ENCODE results near the gene CX3CR1.

The CX3CR1 gene

DNA sequence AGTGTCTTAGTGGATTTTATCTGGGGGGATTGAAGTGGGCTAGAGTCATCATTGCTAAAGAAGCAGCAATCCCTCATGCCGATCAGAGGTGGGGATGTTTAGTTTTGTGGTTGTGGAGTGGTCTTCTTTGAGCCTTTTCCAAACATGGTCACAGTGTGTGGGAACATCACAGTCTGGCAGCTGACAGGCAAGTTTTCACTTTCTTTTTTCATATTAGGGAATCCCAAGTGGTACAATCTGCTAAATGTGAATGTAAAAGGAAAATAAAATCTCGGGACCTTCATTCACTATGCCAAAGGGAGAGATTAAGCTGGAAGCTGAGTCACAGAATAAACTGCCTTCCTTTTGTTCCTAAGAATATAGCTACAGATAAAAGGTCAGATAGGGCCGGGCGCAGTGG lies 10.4 kb upstream of the CX3CR1 start:
- DNase-seq, result no peak

DNA sequence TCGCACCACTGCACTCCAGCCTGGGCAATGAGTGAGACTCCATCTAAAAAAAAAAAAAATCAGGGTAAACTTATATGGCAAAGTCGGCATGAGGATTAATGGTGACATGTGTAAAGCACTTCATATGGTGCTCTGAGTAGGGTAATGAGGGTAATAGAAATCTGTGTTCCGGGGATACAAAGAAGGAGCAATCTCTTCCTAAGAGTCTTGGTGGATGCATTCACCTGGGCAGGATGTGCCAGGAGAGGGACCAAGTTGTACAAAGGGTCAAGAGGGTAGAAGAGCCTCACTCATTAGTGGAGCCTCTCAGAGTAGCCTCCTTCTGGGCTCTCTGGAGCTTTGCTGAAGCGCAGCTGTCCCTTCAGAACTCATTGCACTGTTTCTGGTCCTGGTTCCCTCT lies 9.3 kb upstream of the CX3CR1 start:
- DNase-seq, result no peak

GRCh38 chr3:39288300-39288808 lies 8.5 kb upstream of the CX3CR1 start:
- DNase-seq, result peak; percentile 29

- no peak for DNase-seq
Observed at GRCh38 chr3:39287216-39288164, 7.7 kb upstream of the CX3CR1 start.

DNA sequence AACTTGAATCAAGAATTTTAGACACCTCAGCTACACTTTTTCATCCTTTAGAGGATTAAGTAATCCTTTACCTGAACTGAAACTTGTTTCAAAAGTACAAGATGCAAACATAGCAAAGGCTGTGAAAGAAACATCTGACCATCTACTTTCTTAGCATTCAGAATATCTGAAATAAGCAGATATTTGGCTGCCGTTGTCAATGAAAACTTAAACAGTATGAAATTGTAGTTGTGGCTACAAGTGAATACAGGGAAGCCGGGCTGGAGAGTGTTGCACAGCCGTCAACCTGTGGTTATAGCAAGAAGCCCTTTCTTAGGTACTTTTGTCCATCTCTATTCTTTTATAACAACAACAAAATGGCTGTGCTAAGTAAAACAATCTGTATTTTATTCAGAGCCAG lies 6.9 kb upstream of the CX3CR1 start:
- DNase-seq, result no peak

- DNase-seq, result no peak
Observed at GRCh38 chr3:39285332-39285731, 5.5 kb upstream of the CX3CR1 start.

DNA sequence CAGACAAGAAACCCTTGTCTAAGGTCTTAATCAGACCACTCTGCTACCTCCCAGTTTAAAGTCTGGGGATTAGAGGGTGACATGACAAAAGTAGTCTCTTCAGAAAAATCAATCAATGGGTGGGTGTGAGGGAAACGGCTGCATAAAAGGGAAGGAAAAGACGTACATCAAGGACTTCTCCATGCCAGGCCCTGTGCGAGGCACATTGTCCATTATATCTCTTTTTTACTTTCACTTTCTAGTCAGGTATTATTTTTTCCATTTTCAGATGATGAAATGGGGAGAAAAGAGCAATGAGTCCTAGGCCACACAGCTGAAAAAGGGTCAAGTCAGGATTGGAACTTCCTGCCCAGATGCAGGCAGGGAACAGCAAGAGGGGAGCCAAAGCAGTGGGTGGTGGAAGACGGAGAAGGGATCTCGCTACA lies 4.6 kb upstream of the CX3CR1 start:
- no peak for DNase-seq

- no peak for DNase-seq
Observed at GRCh38 chr3:39282057-39282456, 2.2 kb upstream of the CX3CR1 start.

DNA sequence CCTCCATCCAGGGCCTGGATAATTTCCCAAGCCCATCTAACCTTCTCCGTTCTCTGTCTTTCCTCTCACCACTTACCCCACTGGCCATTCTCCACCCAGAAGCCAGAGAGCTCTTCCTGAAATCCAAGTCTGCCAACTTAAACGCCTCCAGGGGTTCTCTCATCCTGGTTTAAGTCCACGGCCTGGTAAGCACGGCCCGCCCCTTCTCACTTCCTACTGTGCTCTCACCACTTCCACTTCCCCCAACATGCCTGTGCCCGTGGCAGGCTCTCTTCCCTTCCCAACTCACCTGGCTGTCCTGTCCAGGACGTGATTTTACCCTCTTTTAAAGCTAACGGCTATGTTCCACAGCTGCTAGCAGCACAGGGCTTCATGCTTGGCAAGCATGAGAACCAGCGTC lies 1.7 kb upstream of the CX3CR1 start:
- no peak for DNase-seq

GRCh38 chr3:39280571-39280970 lies 735 bp upstream of the CX3CR1 start:
- no peak for DNase-seq

DNA sequence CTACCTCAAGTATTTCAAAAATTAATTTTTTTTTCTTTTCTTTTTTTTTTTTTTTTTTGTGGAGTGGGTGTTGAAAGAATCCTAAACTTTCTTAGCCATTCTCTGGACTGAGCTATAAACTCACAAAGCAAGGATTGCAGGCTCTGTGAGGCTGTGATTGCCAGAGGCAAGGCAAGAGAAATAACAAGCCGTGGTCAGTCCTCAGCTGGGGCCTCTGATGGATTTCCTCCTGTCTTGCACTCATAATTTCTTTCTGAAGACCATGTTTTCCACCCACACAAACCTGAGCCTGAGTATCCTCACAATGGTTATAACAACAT lies 1.3 kb downstream of the CX3CR1 start:
- no peak for DNase-seq

DNA sequence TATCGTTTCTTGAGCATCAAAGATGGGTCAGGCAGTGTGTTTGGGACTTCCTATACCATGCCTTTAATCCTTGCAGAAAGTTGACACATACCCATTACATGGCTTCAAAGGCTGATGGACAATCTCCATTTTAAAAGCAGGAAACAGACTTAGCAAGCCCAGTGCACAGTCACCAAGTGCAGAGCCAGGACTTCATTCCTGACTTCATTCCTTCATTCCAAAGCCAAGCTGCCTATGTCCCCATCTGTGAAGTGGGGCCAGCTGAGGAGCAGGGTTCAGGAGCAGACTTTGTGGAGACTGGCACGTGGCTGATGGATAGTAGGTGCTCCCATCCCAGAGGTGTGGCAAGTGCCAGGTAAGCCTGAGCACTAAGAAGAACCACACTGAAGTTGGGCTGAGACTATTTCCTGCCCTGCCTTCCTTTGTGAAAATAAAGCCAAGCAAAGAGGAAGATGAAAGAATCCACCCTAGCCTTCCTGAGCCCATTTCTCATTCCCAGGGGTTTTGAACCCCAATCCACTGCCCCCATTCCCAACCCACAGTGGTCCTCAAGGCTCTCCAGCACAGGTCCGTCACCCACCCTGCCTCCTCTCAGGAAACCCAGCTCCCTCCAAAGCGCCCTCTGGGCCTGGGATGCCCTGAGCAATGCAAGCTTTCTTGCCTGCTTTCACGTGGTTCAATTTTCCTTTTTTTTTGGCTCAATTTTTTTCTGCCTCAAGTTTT lies 1.8 kb downstream of the CX3CR1 start:
- no peak for DNase-seq

GRCh38 chr3:39276746-39277145 lies 3.1 kb downstream of the CX3CR1 start:
- DNase-seq, result no peak

GRCh38 chr3:39275963-39276593 lies 3.8 kb downstream of the CX3CR1 start:
- DNase-seq, result no peak

GRCh38 chr3:39275052-39275451 lies 4.8 kb downstream of the CX3CR1 start:
- no peak for DNase-seq

- DNase-seq, result no peak
Observed at GRCh38 chr3:39273119-39273518, 6.7 kb downstream of the CX3CR1 start.

- no peak for DNase-seq
Observed at GRCh38 chr3:39272191-39272590, 7.6 kb downstream of the CX3CR1 start.

GRCh38 chr3:39271363-39271914 lies 8.4 kb downstream of the CX3CR1 start:
- no peak for DNase-seq

DNA sequence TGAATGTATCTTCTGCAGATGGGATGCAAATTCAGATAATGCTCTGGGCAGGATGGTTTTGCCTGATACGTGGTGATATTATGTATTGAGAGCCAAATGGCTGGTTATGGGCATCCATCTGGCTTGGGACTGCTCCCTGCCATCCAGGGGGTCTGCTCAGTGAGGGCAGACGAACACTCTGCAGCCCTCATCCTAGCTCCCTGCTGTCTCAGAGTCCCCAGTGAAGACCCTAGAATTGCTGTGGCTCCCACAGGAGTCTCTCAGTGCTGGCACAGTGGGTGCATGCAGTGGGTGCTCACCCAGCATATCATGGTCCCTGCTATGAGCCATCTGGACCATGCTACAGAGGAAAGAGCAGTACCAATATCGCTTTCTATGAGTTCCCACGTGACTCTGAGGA lies 10.3 kb downstream of the CX3CR1 start:
- DNase-seq, result no peak

GRCh38 chr3:39268549-39268900 lies 11.3 kb downstream of the CX3CR1 start:
- DNase-seq, result no peak

DNA sequence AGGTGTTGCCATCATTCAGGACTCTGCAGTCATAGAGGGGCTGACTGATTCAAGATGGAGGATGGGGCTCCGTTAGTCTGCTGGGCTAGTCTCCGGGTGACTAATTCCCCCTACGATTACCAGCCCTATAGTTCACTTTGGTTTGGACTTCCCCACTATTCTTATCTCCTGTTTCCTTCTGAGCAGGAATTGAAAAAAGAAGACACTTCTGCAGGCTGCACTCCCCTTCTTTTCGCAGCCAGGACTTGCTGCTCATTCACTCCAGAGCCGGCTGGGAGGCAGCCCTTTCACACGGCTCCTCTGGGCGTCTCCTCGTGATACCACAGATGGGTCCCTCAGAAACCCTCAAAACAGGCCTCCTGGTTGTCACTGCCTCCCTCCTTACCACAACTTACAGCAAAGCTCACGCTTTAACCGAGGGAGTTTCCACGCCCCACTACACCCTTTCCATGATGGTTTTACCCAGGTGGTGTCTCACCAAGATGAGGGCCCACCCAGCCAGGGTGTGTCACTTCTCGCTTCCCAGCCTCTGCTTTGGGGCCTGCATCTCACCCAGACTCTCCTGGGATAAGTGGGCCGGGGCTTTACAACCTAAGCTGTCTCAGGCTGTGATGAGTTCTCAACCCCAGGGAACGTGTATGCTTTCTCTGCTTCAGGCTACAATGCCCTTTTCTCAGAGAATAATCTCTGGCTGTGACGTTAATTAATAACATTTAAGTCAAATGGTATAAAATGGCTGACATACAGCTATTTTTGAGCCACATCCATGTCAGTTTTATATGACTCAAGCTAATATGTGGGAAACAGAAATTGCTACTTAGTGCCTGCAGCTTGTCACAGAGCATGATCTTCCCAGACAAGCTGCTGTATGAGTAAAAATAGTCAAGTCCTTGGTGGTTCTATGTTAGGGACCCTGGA lies 11.9 kb downstream of the CX3CR1 start:
- no peak for DNase-seq

- no peak for DNase-seq
Observed at GRCh38 chr3:39264053-39264452, 15.8 kb downstream of the CX3CR1 start.

Data from SIG-M5 (cell line).